Hippocampal formation (tissue), 2 donors: ENCODE results near the gene CCDC185.
"Not testable (repeated sequence)": the region's sequence is repeated elsewhere in the genome, so short reads cannot be mapped to it uniquely, and the experiment has no call there.

Experiments
- DNase-seq, 2 donors: peaks; one replicate each; lab custom pipeline; 2025; lab: John Stamatoyannopoulos, UW

CCDC185 gene

GRCh38 chr1:223394706-223395105, 1.5 kb downstream of the CCDC185 start:
- DNase-seq: no peak

GRCh38 chr1:223399393-223399792, 6.2 kb downstream of the CCDC185 start:
- not testable (repeated sequence) for DNase-seq

DNA sequence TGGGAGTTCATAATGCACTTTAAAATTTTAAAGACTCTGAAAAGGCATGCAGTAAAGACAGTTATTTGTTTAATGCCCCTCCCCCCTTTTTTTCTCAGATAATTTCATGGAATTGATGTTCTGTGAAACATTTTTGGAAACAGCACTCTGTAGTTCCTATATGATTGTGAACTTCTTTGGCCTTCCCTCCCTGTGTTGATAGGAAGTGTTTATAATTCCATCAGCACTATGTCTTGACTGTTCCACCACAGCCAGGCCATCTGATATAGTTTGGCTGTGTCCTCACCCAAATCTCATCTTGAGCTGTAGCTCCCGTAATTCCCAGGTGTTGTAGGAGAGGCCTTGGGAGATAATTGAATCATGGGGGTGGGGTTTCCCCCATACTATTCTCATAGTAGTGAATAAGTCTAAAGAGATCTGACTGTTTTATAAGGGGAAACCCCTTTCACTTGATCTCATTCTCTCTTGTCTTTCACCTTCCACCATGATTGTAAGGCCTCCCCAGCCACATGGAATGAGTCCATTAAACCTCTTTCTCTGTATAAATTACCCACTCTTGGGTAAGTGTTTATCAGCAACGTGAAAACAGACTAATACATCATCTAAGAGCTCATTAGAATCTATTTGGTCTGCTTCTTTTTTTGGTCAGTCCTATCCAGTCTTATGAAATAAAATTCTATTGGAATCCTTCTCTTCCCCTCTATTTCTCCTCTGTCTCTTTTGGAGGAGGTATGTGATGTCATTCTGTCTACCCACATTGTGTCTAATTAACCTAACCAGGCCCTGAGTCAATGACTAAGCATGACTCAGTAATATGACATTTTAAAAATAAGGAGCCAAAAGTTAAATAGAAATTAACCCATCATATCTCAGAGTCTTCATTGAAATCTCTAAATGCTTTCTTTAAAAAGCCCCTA, 8.9 kb downstream of the CCDC185 start:
- no peak for DNase-seq

- DNase-seq: no peak
Observed at GRCh38 chr1:223402790-223403142, 9.6 kb downstream of the CCDC185 start.

DNA sequence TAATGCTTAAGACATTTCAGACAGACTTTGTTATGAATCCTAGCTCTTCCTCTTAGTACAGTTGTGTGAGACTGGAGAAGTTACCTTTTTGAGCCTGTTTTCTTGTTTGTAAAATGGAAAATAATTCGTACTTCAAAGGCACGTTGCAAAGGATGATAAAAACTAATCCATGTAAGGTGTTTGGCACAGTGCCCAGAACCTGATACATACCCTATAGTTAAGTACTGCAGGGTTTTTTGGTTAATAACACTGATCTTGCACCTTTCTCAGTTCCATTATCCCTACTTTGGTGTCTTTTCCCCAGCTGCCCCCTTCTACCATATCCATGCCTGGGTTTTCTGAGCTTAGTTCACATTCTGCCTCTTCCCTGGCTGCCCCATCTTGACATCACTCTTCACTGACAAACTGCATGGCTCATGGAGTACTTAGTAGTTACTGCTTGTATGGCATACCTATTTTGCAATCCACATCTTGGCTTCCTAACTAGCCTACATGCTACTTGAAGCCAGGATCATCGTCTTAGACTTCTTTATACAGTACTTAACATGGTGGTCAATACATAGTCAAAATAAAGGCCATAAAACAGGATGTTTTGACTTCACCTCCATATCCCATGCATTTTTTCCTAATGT, 10.1 kb downstream of the CCDC185 start:
- DNase-seq: no peak

- DNase-seq: no peak
Observed at GRCh38 chr1:223405507-223405906, 12.3 kb downstream of the CCDC185 start.

DNA sequence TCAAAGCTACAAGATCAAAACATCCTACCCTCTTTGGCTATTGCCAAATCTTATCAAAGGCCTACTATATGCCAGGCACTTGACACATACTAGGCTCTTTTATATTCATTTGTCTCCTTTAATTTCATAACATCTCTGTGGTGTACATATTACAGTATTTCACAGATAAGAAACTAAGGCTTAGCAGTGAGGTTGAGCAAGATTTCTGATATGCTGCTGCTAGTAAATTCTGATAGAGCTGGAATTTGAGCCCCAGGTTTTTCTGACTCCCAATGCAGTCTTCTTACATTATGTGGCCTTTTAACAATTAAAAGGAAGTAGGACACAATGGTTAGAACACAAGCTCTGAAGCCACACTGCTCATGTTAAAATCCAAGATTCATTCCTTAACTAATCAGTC, 16.8 kb downstream of the CCDC185 start:
- no peak for DNase-seq

DNA sequence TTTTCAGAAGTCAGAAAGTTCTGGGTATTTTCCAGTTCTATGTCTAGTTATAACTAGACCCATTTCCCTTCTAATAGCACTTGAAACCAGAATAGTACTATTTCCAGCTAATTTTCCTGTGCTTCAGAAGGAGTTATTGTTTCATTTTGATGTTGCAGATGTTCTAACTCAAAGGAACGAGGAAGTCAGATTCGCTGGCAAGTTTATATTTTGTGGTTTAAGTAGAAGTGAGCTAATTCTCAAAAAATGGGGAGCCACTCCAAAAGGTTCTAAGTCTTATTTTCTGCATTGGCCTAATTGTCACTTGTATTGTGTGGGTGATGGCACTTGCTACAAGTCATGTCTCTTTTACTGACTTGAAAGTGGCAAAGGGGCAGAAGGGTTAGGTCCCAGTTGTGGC, 18.1 kb downstream of the CCDC185 start:
- no peak for DNase-seq

- DNase-seq: no peak
Observed at GRCh38 chr1:223411710-223412109, 18.5 kb downstream of the CCDC185 start.

DNA sequence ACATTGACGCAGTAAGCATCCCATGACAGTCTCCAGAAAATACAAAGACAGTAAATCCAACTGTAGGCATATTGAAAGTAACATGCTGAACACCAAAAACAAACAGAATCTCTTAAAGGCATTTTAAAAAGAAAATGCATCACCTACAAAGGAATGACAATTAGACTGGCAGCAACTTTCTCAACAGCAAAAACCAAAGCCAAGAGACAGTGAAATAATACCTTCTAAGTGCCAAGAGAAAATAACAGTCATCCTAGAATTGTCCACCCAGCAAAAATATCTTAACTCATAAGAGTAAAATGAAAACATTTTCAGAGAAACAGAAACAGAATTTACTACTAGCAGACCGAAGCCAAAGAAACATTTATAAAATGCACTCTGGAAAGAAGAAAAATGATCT, 20.0 kb downstream of the CCDC185 start:
- no peak for DNase-seq

- DNase-seq: no peak
Observed at GRCh38 chr1:223417444-223417843, 24.2 kb downstream of the CCDC185 start.

DNA sequence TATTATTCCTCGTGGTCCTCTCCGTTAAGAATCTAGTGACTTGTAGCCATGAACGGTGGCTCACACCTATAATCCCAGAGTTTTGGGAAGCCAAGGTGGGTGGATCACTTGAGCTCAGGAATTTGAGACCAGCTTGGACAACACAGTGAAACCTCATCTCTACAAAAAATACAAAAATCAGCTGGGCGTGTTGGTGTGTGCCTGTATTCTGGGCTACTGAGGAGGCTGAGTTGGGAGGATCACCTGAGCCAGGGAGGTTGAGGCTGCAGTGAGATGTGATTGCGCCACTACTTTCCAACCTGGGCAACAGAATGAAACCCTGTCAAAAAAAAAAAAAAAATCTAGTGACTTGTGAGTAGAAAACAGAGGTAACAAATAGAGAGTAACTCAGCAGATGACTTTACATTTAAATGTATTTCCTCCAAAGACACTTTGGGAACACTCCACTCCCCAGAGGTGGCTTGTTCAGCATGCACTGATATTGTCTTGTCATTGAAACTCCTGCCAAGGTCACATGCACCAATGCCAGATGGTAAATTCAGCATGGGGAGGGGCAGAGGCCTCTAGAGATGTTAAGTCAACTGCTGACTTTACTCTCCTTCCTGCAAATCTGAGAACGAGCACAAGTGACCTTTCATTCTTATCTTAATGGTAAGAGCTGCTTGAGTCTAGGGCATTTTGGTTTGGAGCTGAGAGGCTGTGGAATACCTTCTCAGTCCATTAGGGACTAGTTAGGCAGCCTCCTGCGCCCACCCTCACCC, 24.9 kb downstream of the CCDC185 start:
- no peak for DNase-seq

- DNase-seq: no peak
Observed at GRCh38 chr1:223419115-223419514, 25.9 kb downstream of the CCDC185 start.

GRCh38 chr1:223419561-223419960, 26.3 kb downstream of the CCDC185 start:
- DNase-seq: no peak

- DNase-seq: no peak
Observed at GRCh38 chr1:223421025-223421424, 27.8 kb downstream of the CCDC185 start.

- no peak for DNase-seq
Observed at GRCh38 chr1:223421676-223422075, 28.5 kb downstream of the CCDC185 start.

- DNase-seq: no peak
Observed at GRCh38 chr1:223422911-223423310, 29.7 kb downstream of the CCDC185 start.

DNA sequence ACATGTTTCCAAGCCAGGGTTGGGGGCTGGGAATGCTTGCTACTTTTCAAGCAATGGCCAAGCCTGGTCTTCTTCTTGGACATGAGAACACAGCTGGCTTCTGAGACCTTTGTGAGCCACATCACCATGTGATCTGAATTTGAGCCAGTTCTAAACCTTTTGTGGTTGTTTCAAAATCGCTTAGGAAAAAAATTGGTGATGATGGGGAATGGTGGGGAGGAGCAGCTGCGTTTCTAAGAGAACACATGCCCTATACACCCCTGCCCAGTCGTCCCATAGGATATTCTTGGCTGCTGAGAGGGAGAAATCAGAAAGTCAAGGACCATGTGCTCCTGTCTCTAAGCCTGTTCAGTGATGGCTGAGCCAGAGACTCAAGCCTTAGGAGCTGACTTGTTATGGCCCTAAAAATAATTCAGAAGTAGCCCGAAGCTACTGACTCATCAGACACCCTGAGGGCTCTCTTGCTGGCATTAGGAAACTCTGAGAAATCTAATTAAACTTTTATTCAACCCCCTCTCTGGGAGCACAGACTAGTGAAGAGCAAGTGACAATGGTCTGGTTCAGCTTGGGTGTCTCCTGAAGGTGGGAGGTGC, 30.5 kb downstream of the CCDC185 start:
- DNase-seq: no peak

- no peak for DNase-seq
Observed at GRCh38 chr1:223425550-223425949, 32.3 kb downstream of the CCDC185 start.

GRCh38 chr1:223426936-223427335, 33.7 kb downstream of the CCDC185 start:
- no peak for DNase-seq

- DNase-seq: no peak
Observed at GRCh38 chr1:223429313-223429731, 36.1 kb downstream of the CCDC185 start.

- no peak for DNase-seq
Observed at GRCh38 chr1:223429821-223430220, 36.6 kb downstream of the CCDC185 start.
